ENCODE measurements around the gene FAM193A.
"Not testable (repeated sequence)": the region's sequence is repeated elsewhere in the genome, so short reads cannot be mapped to it uniquely, and the experiment has no call there.

Gene FAM193A

GRCh38 chr4:2615821-2616220, 79.4 kb downstream of the FAM193A start:
- no peak overlapping the region for H3K4me3 ChIP-seq (ENCODE audit: low read length)
- no peak for TF ChIP-seq CTCF (conservative IDR thresholded peaks at IDR 0.05; ENCODE audit: low read length)
- no peak for DNase-seq (ENCODE audit: low read depth)

DNA sequence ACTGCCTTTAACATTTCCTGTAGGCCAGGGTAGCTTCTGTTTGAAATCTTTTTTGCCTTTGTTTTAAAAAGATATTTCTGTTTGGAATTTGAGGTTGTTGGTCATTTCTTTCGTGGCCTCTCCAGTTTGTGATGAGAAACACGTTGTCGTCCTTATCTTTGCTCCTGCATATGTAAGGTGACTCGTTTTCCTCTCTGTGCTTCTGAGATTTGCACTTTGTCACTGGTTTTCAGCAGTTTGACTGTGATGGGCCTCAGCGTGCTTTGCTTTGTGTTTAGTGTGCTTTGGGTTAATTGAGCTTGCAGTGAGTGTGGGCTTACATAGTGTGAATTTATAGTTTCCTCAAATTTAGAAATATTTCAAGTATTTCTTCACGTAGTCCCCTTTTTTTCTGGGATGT, 81.5 kb downstream of the FAM193A start:
- no peak for TF ChIP-seq CTCF (conservative IDR thresholded peaks at IDR 0.05; ENCODE audit: low read length)
- DNase-seq (ENCODE audit: low read depth): no peak
- no peak overlapping the region for H3K4me3 ChIP-seq (ENCODE audit: low read length)

DNA sequence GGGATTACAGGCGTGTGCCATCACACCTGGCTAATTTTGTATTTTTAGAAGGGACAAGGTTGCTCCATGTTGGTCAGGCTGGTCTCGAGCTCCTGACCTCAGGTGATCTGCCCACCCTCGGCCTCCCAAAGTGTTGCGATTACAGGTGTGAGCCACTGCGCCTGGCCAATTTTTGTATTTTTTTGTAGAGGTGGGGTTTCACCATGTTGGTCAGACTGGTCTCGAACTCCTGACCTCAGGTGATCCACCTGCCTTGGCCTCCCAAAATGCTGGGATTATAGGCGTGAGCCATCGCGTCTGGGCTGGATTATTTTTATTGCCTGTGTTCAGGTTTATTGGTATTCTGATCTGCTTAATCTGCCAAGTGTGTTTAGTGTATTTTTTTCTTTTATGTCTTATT, 82.3 kb downstream of the FAM193A start:
- H3K4me3 ChIP-seq (ENCODE audit: low read length); DNase-seq (ENCODE audit: low read depth): not testable (repeated sequence)

DNA sequence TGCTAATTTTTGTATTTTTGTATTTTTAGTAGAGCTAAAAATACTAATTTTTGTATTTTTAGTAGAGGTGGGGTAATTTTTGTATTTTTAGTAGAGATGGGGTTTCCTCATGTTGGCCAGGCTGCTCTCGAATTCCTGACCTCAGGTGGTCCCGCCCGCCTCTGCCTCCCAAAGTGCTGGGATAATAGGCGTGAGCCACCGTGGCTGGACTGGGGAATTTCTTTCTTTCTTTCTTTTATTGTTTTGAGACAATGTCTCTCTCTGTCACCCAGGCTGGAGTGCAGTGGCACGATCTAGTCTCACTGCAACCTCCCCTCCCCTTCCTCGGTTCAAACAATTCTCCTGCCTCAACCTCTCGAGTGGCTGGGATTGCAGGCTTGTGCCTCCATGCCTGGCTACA, 83.0 kb downstream of the FAM193A start:
- H3K4me3 ChIP-seq (ENCODE audit: low read length): no peak overlapping the region
- no peak for DNase-seq (ENCODE audit: low read depth)
- TF ChIP-seq CTCF (conservative IDR thresholded peaks at IDR 0.05; ENCODE audit: low read length): no peak

DNA sequence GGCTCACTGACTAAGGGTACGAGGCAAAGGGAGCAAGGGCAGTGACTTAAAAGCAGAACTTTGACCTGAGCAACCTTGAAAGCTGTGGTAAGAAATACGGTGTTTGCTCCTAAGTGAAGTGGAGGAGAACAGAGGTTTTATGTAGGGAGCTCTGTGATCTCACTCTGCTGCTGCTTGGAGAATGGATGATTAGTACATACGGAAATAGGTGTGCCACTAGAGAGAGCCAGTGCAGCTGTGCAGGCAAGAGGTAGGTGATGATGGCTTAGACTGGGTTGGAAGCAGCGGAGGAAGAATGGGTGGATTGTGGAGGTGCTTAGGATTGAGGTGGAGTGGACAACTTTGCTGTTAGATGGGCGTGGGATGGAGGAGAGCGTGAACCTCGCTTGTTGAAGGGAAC, 85.0 kb downstream of the FAM193A start:
- TF ChIP-seq CTCF (conservative IDR thresholded peaks at IDR 0.05; ENCODE audit: low read length): no peak
- DNase-seq (ENCODE audit: low read depth): no peak
- H3K4me3 ChIP-seq (ENCODE audit: low read length): no peak overlapping the region

DNA sequence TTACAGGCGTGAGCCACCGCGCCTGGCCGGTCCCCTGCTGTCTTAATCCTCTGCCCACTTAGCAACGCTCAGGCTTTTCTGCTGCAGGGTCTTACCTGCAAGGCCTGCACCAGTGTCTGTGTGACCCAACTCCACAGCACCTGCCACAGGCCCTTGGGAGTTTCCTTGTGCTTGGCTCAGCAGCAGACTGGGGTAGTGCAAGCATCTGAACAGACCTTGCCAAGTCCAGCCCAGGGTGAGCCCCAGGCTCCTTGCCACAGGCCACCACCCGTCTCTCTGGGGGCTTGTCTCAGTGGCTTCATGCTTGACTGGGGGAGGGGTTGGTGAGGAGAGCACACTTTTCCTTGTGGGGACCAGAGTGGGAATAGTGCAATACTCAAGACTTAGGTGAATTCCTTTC, 87.0 kb downstream of the FAM193A start:
- TF ChIP-seq CTCF (conservative IDR thresholded peaks at IDR 0.05; ENCODE audit: low read length): no peak
- DNase-seq (ENCODE audit: low read depth): no peak
- H3K4me3 ChIP-seq (ENCODE audit: low read length): no peak overlapping the region

DNA sequence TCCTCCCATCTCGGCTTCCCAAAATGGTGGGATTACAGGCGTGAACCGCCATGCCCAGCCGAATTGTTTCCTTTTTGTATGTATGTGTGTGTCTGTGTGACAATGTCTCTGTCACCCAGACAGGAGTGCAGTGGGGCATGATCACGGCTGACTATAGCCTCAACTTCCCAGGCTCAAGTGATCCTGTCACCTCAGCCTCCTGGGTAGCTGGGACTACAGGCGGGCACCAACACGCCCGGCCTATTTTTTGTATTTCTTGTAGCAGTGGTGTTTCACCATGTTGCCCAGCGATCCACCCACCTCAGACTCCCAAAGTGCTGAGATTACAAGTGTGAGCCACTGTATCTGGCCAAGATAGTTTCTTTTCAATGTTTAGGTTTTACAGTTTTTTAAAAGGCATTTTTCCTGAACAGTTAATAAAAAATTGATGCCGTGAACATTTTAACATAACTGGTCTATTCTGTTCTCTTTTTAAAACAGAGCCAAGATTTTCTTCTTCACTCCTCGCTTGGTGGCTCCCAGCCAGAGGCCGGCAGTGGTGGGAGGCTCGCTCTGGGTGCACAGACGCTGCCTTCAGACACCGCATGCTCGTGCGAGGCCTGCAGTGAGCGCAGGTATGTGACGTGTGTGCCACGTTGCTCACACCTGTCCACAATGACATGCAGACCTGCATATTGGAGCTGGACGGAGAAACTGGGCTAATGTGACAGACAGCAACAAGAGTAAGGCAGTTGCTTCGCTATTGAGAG, 88.5 kb downstream of the FAM193A start:
- H3K4me3 ChIP-seq (ENCODE audit: low read length): no peak overlapping the region
- no peak for DNase-seq (ENCODE audit: low read depth)
- TF ChIP-seq CTCF (conservative IDR thresholded peaks at IDR 0.05; ENCODE audit: low read length): no peak
